ENCODE data around the gene TNS1.

TNS1 gene

GRCh38 chr2:217861334-217861877 is 141.4 kb downstream of the TNS1 start:
- DNase-seq, result no peak

- DNase-seq, result no peak
Observed at GRCh38 chr2:217859926-217860325, 142.9 kb downstream of the TNS1 start.

- DNase-seq, result no peak
Observed at GRCh38 chr2:217858519-217859491, 144.0 kb downstream of the TNS1 start.

GRCh38 chr2:217857624-217858506 is 144.9 kb downstream of the TNS1 start:
- no peak for DNase-seq

- DNase-seq, result no peak
Observed at GRCh38 chr2:217856871-217857270, 145.9 kb downstream of the TNS1 start.

GRCh38 chr2:217856159-217856558 is 146.6 kb downstream of the TNS1 start:
- DNase-seq, result no peak

GRCh38 chr2:217854684-217855420 is 147.9 kb downstream of the TNS1 start:
- DNase-seq, result no peak

- no peak for DNase-seq
Observed at GRCh38 chr2:217853961-217854360, 148.8 kb downstream of the TNS1 start.

GRCh38 chr2:217853301-217853881 is 149.4 kb downstream of the TNS1 start:
- no peak for DNase-seq

GRCh38 chr2:217852555-217853211 is 150.1 kb downstream of the TNS1 start:
- no peak for DNase-seq

GRCh38 chr2:217851191-217852020 is 151.4 kb downstream of the TNS1 start:
- no peak for DNase-seq

- no peak for DNase-seq
Observed at GRCh38 chr2:217849154-217849975, 153.4 kb downstream of the TNS1 start.

GRCh38 chr2:217848351-217848957 is 154.3 kb downstream of the TNS1 start:
- no peak for DNase-seq

GRCh38 chr2:217847552-217848350 is 155.0 kb downstream of the TNS1 start:
- no peak for DNase-seq

- DNase-seq, result no peak
Observed at GRCh38 chr2:217847115-217847514, 155.7 kb downstream of the TNS1 start.

GRCh38 chr2:217846321-217846743 is 156.5 kb downstream of the TNS1 start:
- no peak for DNase-seq

GRCh38 chr2:217845301-217845700 is 157.5 kb downstream of the TNS1 start:
- no peak for DNase-seq

- DNase-seq, result no peak
Observed at GRCh38 chr2:217844696-217845095, 158.1 kb downstream of the TNS1 start.
